ENCODE data around the gene ACER3.

- TF ChIP-seq CTCF (IDR thresholded peaks at IDR 0.05 in 4 of 5, conservative IDR thresholded peaks at IDR 0.05 in 1 of 5), result no peak
- TF ChIP-seq POLR2A (IDR thresholded peaks at IDR 0.05), result no peak
These were observed 143.2 kb downstream of the ACER3 start for GRCh38 chr11:77003963-77004362.
